Measurements from ENCODE around the gene NOL8. TPM values are rescaled to one million over a fixed set of nuclear protein-coding genes. Genes with fewer than 3 reads are reported as not detected.

NOL8 gene
- total RNA-seq, 1 donor from 2014 or later = 78.4 TPM

DNA sequence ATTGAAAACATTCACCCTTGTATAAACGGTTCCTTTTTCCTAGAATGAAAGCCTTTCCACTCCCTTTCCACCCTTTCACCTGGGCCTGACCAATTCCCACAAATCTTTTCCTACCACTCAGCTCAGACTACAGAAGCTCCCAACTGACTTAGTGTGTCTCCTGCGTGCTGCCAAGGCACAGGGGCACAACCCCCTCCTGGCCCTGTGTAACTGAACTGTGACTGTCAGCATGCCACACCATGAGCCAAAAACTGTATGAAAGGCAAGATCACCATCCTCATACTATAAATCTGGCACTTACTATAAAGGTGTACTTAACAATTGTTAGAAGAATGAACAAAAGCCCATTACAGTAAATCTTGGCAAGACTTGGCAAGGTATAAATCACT is 11.5 kb downstream of the NOL8 start:
- DNase-seq (no peak), ATAC-seq (ENCODE audit: low read depth) (no peak)
- Mint-ChIP-seq H3K4me3 (no peak overlapping the region), H3K27ac (no peak overlapping the region), H3K9me3 (no peaks in the 10 kb centered on the region), H3K27me3 (no peaks in the 10 kb centered on the region), H3K4me1 (peaks cover 13% of the 10 kb centered on the region), H3K36me3 (ENCODE audit: low read depth) (peaks cover 78% of the 10 kb centered on the region)
- intact Hi-C loops (cut with micrococcal nuclease) = no loop called here
- no peak for TF ChIP-seq CTCF (IDR thresholded peaks at IDR 0.05)
- POLR2A ChIA-PET = interaction anchor here (0.5 kb wide), 1 partner anchor 389 kb away, joined by 15 read pairs; no protein-coding TSS in a partner anchor
- CTCF ChIA-PET = no interaction called here

DNA sequence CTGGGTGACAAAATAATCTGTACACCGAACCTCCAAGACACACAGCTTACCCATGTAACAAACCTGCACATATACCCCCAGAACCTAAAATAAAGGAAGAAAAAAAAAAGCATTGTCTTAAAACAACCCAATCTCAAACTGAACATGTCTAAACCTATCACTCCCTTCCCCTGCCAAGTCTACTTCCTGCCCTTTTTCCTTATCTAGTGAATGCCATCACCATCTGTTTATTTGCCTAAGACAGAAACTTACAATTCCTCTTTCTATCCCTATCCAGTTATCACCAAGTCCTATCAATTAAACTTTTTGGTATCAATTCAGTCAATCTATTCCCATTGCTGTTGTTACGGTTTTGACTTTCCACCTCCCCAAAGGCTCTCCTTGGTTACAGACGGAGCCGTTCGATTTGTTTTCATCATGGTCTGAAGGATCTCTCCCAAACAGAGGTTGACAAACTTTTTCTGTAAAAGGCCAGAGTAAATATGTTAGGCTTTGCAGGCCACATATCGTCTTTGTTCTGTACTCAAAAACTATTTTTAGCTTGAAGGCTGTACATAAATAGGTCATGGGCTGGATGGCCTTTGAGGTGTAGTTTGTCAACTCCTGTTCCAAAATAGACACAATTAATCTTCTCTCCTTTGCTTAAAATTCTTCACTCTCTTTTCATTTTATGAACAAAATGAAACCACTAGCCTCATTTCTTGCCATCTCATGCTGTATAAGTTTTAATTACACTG is 12.1 kb downstream of the NOL8 start:
- Mint-ChIP-seq H3K27ac (no peak overlapping the region), H3K36me3 (ENCODE audit: low read depth) (peaks cover 78% of the 10 kb centered on the region), H3K9me3 (no peaks in the 10 kb centered on the region), H3K27me3 (no peaks in the 10 kb centered on the region), H3K4me1 (peaks cover 13% of the 10 kb centered on the region), H3K4me3 (no peak overlapping the region)
- no peak for TF ChIP-seq CTCF (IDR thresholded peaks at IDR 0.05)
- intact Hi-C loops (cut with micrococcal nuclease) = no loop called here
- ATAC-seq (ENCODE audit: low read depth) (no peak), DNase-seq (no peak)
- ChIA-PET POLR2A (no interaction called here), CTCF (no interaction called here)

DNA sequence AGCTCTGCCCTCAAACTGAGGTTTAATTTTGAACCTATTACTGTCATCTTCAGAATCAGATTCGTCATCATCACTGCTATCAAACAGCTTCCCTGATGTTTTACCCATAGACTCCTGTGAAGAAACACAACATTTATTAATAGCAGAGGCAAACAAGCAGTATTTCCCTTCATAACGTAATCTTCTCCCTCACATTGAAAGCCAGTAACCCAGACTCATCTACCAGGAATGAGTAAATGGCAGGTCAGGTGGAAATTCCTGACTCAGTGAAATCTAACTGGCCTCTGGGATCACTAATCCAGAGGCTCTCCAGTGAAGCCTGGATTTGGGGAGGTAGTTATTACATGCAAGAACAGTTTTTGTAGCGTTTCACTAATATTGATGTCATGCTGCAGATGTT is 14.6 kb downstream of the NOL8 start:
- POLR2A ChIA-PET = no interaction called here
- no peak for ATAC-seq (ENCODE audit: low read depth)
- CTCF ChIA-PET = no interaction called here
- DNase-seq = no peak
- H3K4me1 Mint-ChIP-seq = peaks cover 13% of the 10 kb centered on the region
- no peak overlapping the region for H3K27ac Mint-ChIP-seq
- no peak overlapping the region for H3K4me3 Mint-ChIP-seq
- intact Hi-C loops (cut with micrococcal nuclease) = no loop called here
- H3K9me3 Mint-ChIP-seq = no peaks in the 10 kb centered on the region
- peaks cover 79% of the 10 kb centered on the region for H3K36me3 Mint-ChIP-seq (ENCODE audit: low read depth)
- no peaks in the 10 kb centered on the region for H3K27me3 Mint-ChIP-seq
- TF ChIP-seq CTCF (IDR thresholded peaks at IDR 0.05) = no peak

- no peaks in the 10 kb centered on the region for H3K9me3 Mint-ChIP-seq
- no peaks in the 10 kb centered on the region for H3K27me3 Mint-ChIP-seq
- ChIA-PET CTCF (no interaction called here), POLR2A (interaction anchor here (0.5 kb wide), 1 partner anchor 500 kb away, joined by 5 read pairs; no protein-coding TSS in a partner anchor)
- no peak overlapping the region for H3K4me3 Mint-ChIP-seq
- intact Hi-C loops (cut with micrococcal nuclease) = no loop called here
- peaks cover 13% of the 10 kb centered on the region for H3K4me1 Mint-ChIP-seq
- ATAC-seq (ENCODE audit: low read depth) (no peak), DNase-seq (no peak)
- peaks cover 82% of the 10 kb centered on the region for H3K36me3 Mint-ChIP-seq (ENCODE audit: low read depth)
- TF ChIP-seq CTCF (IDR thresholded peaks at IDR 0.05) = no peak
- H3K27ac Mint-ChIP-seq = no peak overlapping the region
These were observed 16.3 kb downstream of the NOL8 start for GRCh38 chr9:92308893-92309292.

DNA sequence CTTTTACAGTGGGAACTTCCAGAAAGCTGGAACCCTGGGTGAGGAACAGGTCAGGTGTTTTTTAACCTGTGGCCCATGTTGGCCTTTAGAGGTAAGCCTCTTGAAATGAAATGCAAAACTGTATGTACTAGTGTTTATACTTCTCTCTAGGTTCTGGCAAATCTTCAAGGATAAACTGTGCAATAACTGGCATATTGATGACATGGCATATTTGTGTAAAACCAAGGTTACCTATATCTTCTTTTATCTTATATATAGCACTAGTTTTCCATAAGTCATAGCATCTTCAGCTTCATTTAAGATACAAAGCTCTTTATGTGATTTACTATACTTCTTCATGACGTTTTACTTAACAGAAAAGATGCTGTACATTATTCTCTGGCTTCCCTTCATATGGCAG is 24.2 kb downstream of the NOL8 start:
- H3K4me3 Mint-ChIP-seq = no peak overlapping the region
- ChIA-PET POLR2A (no interaction called here), CTCF (no interaction called here)
- peaks cover 78% of the 10 kb centered on the region for H3K36me3 Mint-ChIP-seq (ENCODE audit: low read depth)
- intact Hi-C loops (cut with micrococcal nuclease) = no loop called here
- ATAC-seq (ENCODE audit: low read depth) (no peak), DNase-seq (no peak)
- no peak for TF ChIP-seq CTCF (IDR thresholded peaks at IDR 0.05)
- no peaks in the 10 kb centered on the region for H3K9me3 Mint-ChIP-seq
- H3K4me1 Mint-ChIP-seq = peaks cover 33% of the 10 kb centered on the region
- no peaks in the 10 kb centered on the region for H3K27me3 Mint-ChIP-seq
- peak overlapping the region; percentile 30 for H3K27ac Mint-ChIP-seq
